Uterus (tissue), 4 donors: Measurements from ENCODE around the gene PAQR5. TPM values are rescaled to one million over a fixed set of nuclear protein-coding genes. Genes with fewer than 3 reads are reported as not detected.

ENCODE experiments used
- DNase-seq, 2 donors: peaks; one replicate each; pipeline ENCODE4 v3.0.0-alpha.2; 2019 to 2020
- H3K27ac ChIP-seq, 2 donors: fragments of 200-600 bp; sonication (generic); 1 replicate in 1 of 2; 2 replicates in 1 of 2; pipeline ENCODE4 v1.5.1; 2016 to 2018
- H3K27me3 ChIP-seq, 2 donors: fragments of 200-600 bp; sonication (generic); one replicate each; pipeline ENCODE4 v1.5.1; 2018 to 2019; ENCODE audit warnings: control low read depth in 1 of 2
- H3K36me3 ChIP-seq, 2 donors: fragments of 200-600 bp; sonication (generic); one replicate each; pipeline ENCODE4 v1.5.1; 2019; ENCODE audit warnings: control low read depth in 1 of 2
- H3K4me1 ChIP-seq, 2 donors: fragments of 200-600 bp; sonication (generic); one replicate each; pipeline ENCODE4 v1.5.1; 2018 to 2019; ENCODE audit warnings: control low read depth in 1 of 2
- H3K4me3 ChIP-seq, 2 donors: fragments of 200-600 bp; sonication (generic); 1 replicate in 1 of 2; 2 replicates in 1 of 2; pipeline ENCODE4 v1.5.1; 2018 to 2019; ENCODE audit warnings: mild to moderate bottlenecking in 1 of 2
- H3K9me3 ChIP-seq, 2 donors: fragments of 200-600 bp; sonication (generic); one replicate each; pipeline ENCODE4 v1.5.1; 2019; ENCODE audit warnings: control low read depth in 1 of 2
- CTCF ChIP-seq, 4 experiments: fragments of 200-600 bp in 2 of 4; fragments of 450-650 bp in 2 of 4; sonication (generic) in 2 of 4; IDR thresholded peaks; one replicate each; pipeline ENCODE4 v1.5.1; 2016 to 2019; ENCODE audit warnings: antibody characterized with exemption in 4 of 4, mild to moderate bottlenecking in 2 of 4, moderate library complexity in 1 of 4
- POLR2A ChIP-seq, 2 donors: fragments of 450-650 bp; IDR thresholded peaks; one replicate each; pipeline ENCODE4 v1.6.1; 2016; ENCODE audit warnings: antibody characterized with exemption in 2 of 2, mild to moderate bottlenecking in 1 of 2, moderate library complexity in 1 of 2
- intact Hi-C: fragments of 100-400 bp; cut with DNase I; formaldehyde crosslinking; loops from one replicate; pipeline ENCODE4 v1.15.1; 2023; ENCODE audit warnings: low total_unique reads
- total RNA-seq, 4 donors: library from RNA; depleted of rRNA in 3 of 4; stranded (reverse); fragments of >200 nt in 3 of 4; gene quantifications; one replicate each; pipeline versions ENCODE4 v1.1.0 to v1.2.4, GENCODE V29; 2014 to 2023
- donor health status: DM: yes; HTN: yes; CAD: no.

PAQR5 gene
- total RNA-seq, 4 donors from 2014 or later, result 0.28 to 0.61 TPM; not detected in 2

- H3K27ac ChIP-seq, result no peak overlapping the region
- DNase-seq, result no peak
- TF ChIP-seq POLR2A (IDR thresholded peaks at IDR 0.05) (no peak), CTCF (IDR thresholded peaks at IDR 0.05) (no peak)
- H3K4me3 ChIP-seq, result no peak overlapping the region
- H3K27me3 ChIP-seq, result no peaks in the 10 kb centered on the region
- peaks cover 4 to 5% of the 10 kb centered on the region in 2 donors for H3K4me1 ChIP-seq
- H3K9me3 ChIP-seq, result no peaks in the 10 kb centered on the region
- intact Hi-C loops, result no loop called here
- H3K36me3 ChIP-seq, result no peaks in the 10 kb centered on the region
Measured at GRCh38 chr15:69408841-69409240, 110.1 kb downstream of the PAQR5 start.

- H3K4me1 ChIP-seq, result no peaks in the 10 kb centered on the region
- TF ChIP-seq CTCF (IDR thresholded peaks at IDR 0.05) (no peak), POLR2A (IDR thresholded peaks at IDR 0.05) (no peak)
- no peaks in the 10 kb centered on the region for H3K9me3 ChIP-seq
- no peak for DNase-seq
- H3K27ac ChIP-seq, result no peak overlapping the region
- intact Hi-C loops, result no loop called here
- H3K27me3 ChIP-seq, result no peaks in the 10 kb centered on the region
- no peaks in the 10 kb centered on the region for H3K36me3 ChIP-seq
- no peak overlapping the region for H3K4me3 ChIP-seq
Measured at GRCh38 chr15:69410248-69410874, 111.6 kb downstream of the PAQR5 start.

GRCh38 chr15:69412274-69412673 is 113.6 kb downstream of the PAQR5 start:
- Histone ChIP-seq H3K4me1 (no peaks in the 10 kb centered on the region), H3K27ac (no peak overlapping the region), H3K4me3 (no peak overlapping the region), H3K27me3 (no peaks in the 10 kb centered on the region), H3K9me3 (no peaks in the 10 kb centered on the region), H3K36me3 (no peaks in the 10 kb centered on the region)
- TF ChIP-seq CTCF (IDR thresholded peaks at IDR 0.05), result no peak
- TF ChIP-seq POLR2A (IDR thresholded peaks at IDR 0.05), result no peak
- intact Hi-C loops, result no loop called here
- DNase-seq, result no peak

GRCh38 chr15:69412701-69413100 is 114.0 kb downstream of the PAQR5 start:
- no peak overlapping the region for H3K4me3 ChIP-seq
- no peaks in the 10 kb centered on the region for H3K9me3 ChIP-seq
- H3K4me1 ChIP-seq, result no peaks in the 10 kb centered on the region
- H3K27me3 ChIP-seq, result no peaks in the 10 kb centered on the region
- no peak for DNase-seq
- no peak overlapping the region for H3K27ac ChIP-seq
- H3K36me3 ChIP-seq, result no peaks in the 10 kb centered on the region
- TF ChIP-seq CTCF (IDR thresholded peaks at IDR 0.05) (no peak), POLR2A (IDR thresholded peaks at IDR 0.05) (no peak)
- intact Hi-C loops, result no loop called here

- H3K27me3 ChIP-seq, result no peaks in the 10 kb centered on the region
- H3K27ac ChIP-seq, result peak within 1 kb of the TSS; percentile 68 to 78
- H3K9me3 ChIP-seq, result no peaks in the 10 kb centered on the region
- intact Hi-C loops, result no loop called here
- TF ChIP-seq CTCF (IDR thresholded peaks at IDR 0.05) (no peak), POLR2A (IDR thresholded peaks at IDR 0.05) (peak in 1 of 2 donors; percentile 36)
- H3K36me3 ChIP-seq, result no peaks in the 10 kb centered on the region
- DNase-seq, result peak; percentile 85 to 88
- H3K4me1 ChIP-seq, result no peaks in the 10 kb centered on the region
- peak within 1 kb of the TSS; percentile 56 to 61 for H3K4me3 ChIP-seq
Measured at GRCh38 chr15:69413822-69414700, 115.3 kb downstream of the PAQR5 start, which contains the start of gene KIF23. KIF23 (plus strand) TSS chr15:69414349; CDS start chr15:69414466, 117 bp downstream.
